Suprapubic skin (tissue), 4 donors: ENCODE data around the gene LHFPL3. TPM values are rescaled to one million over a fixed set of nuclear protein-coding genes. Genes with fewer than 3 reads are reported as not detected.
A peak's percentile ranks its signal among the peaks of the same experiment; 100 is the strongest.

Source experiments
- DNase-seq, 2 donors: peaks; one replicate each; pipeline ENCODE4 v3.0.0-alpha.2; 2019; ENCODE audit warnings: low spot score in 2 of 2
- H3K27ac ChIP-seq: fragments of 200-600 bp; sonication (generic); one replicate; pipeline ENCODE4 v1.5.1; 2019
- H3K27me3 ChIP-seq: fragments of 200-600 bp; sonication (generic); one replicate; pipeline ENCODE4 v1.5.1; 2019
- H3K36me3 ChIP-seq: fragments of 200-600 bp; sonication (generic); one replicate; pipeline ENCODE4 v1.5.1; 2019
- H3K4me1 ChIP-seq: fragments of 200-600 bp; sonication (generic); one replicate; pipeline ENCODE4 v1.5.1; 2019
- H3K4me3 ChIP-seq: fragments of 200-600 bp; sonication (generic); one replicate; pipeline ENCODE4 v1.5.1; 2019; ENCODE audit warnings: mild to moderate bottlenecking
- H3K9me3 ChIP-seq: fragments of 200-600 bp; sonication (generic); one replicate; pipeline ENCODE4 v1.5.1; 2019
- EP300 ChIP-seq: sonication (generic); formaldehyde crosslinking; IDR thresholded peaks from one replicate; pipeline ENCODE4 v1.6.1; 2017; ENCODE audit warnings: antibody characterized with exemption
- POLR2A ChIP-seq, 2 donors: fragments of 450-650 bp; IDR thresholded peaks; one replicate each; pipeline ENCODE4 v1.6.1; 2017; ENCODE audit warnings: antibody characterized with exemption in 2 of 2, mild to moderate bottlenecking in 2 of 2, moderate library complexity in 2 of 2
- POLR2AphosphoS5 ChIP-seq, 3 donors: sonication (generic); formaldehyde crosslinking; IDR thresholded peaks; one replicate each; pipeline ENCODE4 v1.6.1; 2017; ENCODE audit warnings: antibody characterized with exemption in 3 of 3
- WGBS: methylation state at CpG from one replicate; pipeline ENCODE4 v1.1.5; 2018; 5-methylcytosine and 5-hydroxymethylcytosine counted together
- total RNA-seq, 4 donors: library from RNA; depleted of rRNA; stranded (reverse); fragments of >200 nt; gene quantifications; one replicate each; pipeline ENCODE4 v1.1.0, GENCODE V29; 2016
- TF ChIP-seq, protein P1 (sequence below), 2 donors: fragments of 200-600 bp in 1 of 2; fragments of 450-650 bp in 1 of 2; sonication (generic) in 1 of 2; IDR thresholded peaks; one replicate each; pipeline ENCODE4 v1.5.1; 2016 to 2019; ENCODE audit warnings: antibody characterized with exemption in 2 of 2, mild to moderate bottlenecking in 1 of 2, moderate library complexity in 1 of 2

LHFPL3 gene
- total RNA-seq, 4 donors from 2014 or later: not detected

- H3K9me3 ChIP-seq: no peaks in the 10 kb centered on the region
- TF ChIP-seq POLR2A (IDR thresholded peaks at IDR 0.05): no peak
- no peak for TF ChIP-seq EP300
- TF ChIP-seq, protein P1, sequence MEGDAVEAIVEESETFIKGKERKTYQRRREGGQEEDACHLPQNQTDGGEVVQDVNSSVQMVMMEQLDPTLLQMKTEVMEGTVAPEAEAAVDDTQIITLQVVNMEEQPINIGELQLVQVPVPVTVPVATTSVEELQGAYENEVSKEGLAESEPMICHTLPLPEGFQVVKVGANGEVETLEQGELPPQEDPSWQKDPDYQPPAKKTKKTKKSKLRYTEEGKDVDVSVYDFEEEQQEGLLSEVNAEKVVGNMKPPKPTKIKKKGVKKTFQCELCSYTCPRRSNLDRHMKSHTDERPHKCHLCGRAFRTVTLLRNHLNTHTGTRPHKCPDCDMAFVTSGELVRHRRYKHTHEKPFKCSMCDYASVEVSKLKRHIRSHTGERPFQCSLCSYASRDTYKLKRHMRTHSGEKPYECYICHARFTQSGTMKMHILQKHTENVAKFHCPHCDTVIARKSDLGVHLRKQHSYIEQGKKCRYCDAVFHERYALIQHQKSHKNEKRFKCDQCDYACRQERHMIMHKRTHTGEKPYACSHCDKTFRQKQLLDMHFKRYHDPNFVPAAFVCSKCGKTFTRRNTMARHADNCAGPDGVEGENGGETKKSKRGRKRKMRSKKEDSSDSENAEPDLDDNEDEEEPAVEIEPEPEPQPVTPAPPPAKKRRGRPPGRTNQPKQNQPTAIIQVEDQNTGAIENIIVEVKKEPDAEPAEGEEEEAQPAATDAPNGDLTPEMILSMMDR (IDR thresholded peaks at IDR 0.05): no peak
- no peak for TF ChIP-seq POLR2AphosphoS5 (IDR thresholded peaks at IDR 0.05)
- no peak for DNase-seq
- no peaks in the 10 kb centered on the region for H3K36me3 ChIP-seq
- no peaks in the 10 kb centered on the region for H3K27me3 ChIP-seq
- H3K27ac ChIP-seq: no peak overlapping the region
- H3K4me3 ChIP-seq: no peak overlapping the region
- peaks cover 40% of the 10 kb centered on the region for H3K4me1 ChIP-seq
- WGBS: 86% methylated on average over 5 of the region's 5 CpGs
These were observed 598.2 kb downstream of the LHFPL3 start for GRCh38 chr7:104926601-104927041.

DNA sequence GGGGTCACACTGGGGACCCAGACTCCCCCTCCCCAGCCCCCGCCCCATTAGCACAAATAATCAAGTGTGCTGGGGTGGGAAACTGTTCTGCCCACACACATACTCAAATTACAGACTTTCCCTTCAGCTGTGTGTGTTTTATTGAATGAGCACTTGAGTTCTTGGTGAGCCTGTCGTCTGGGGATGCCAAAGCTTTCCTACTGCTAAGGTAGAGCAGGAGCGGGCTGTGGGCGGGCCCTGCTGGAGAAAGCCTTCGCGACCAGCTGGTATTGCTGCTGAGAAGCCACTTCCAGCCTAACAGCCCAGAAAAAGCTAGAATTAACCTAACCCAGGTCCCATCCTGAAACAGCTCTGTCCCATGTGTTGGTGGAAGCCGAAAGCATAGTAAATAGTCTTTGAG lies 598.7 kb downstream of the LHFPL3 start:
- no peak overlapping the region for H3K27ac ChIP-seq
- 73% methylated on average over 7 of the region's 7 CpGs for WGBS
- H3K4me1 ChIP-seq: peaks cover 39% of the 10 kb centered on the region
- H3K27me3 ChIP-seq: no peaks in the 10 kb centered on the region
- TF ChIP-seq POLR2A (IDR thresholded peaks at IDR 0.05) (no peak), EP300 (no peak), POLR2AphosphoS5 (IDR thresholded peaks at IDR 0.05) (no peak)
- TF ChIP-seq, protein P1 (IDR thresholded peaks at IDR 0.05): no peak
- no peak for DNase-seq
- H3K9me3 ChIP-seq: no peaks in the 10 kb centered on the region
- no peak overlapping the region for H3K4me3 ChIP-seq
- H3K36me3 ChIP-seq: no peaks in the 10 kb centered on the region

- H3K27me3 ChIP-seq: no peaks in the 10 kb centered on the region
- 91% methylated on average over 6 of the region's 6 CpGs for WGBS
- no peak for DNase-seq
- H3K27ac ChIP-seq: no peak overlapping the region
- TF ChIP-seq POLR2A (IDR thresholded peaks at IDR 0.05) (no peak), POLR2AphosphoS5 (IDR thresholded peaks at IDR 0.05) (no peak), EP300 (no peak)
- TF ChIP-seq, protein P1 (IDR thresholded peaks at IDR 0.05): no peak
- H3K4me3 ChIP-seq: no peak overlapping the region
- peaks cover 30% of the 10 kb centered on the region for H3K4me1 ChIP-seq
- H3K9me3 ChIP-seq: no peaks in the 10 kb centered on the region
- H3K36me3 ChIP-seq: no peaks in the 10 kb centered on the region
These were observed 600.5 kb downstream of the LHFPL3 start for GRCh38 chr7:104928721-104929400.

GRCh38 chr7:104929921-104930320 lies 601.5 kb downstream of the LHFPL3 start:
- Histone ChIP-seq H3K4me3 (no peak overlapping the region), H3K9me3 (no peaks in the 10 kb centered on the region), H3K4me1 (peaks cover 30% of the 10 kb centered on the region), H3K27ac (peak overlapping the region; percentile 74), H3K36me3 (no peaks in the 10 kb centered on the region), H3K27me3 (no peaks in the 10 kb centered on the region)
- 53% methylated on average over 1 of the region's 1 CpG for WGBS
- TF ChIP-seq POLR2A (IDR thresholded peaks at IDR 0.05) (no peak), POLR2AphosphoS5 (IDR thresholded peaks at IDR 0.05) (peak in 1 of 3 donors; percentile 19), EP300 (no peak)
- TF ChIP-seq, protein P1 (IDR thresholded peaks at IDR 0.05): no peak
- no peak for DNase-seq

DNA sequence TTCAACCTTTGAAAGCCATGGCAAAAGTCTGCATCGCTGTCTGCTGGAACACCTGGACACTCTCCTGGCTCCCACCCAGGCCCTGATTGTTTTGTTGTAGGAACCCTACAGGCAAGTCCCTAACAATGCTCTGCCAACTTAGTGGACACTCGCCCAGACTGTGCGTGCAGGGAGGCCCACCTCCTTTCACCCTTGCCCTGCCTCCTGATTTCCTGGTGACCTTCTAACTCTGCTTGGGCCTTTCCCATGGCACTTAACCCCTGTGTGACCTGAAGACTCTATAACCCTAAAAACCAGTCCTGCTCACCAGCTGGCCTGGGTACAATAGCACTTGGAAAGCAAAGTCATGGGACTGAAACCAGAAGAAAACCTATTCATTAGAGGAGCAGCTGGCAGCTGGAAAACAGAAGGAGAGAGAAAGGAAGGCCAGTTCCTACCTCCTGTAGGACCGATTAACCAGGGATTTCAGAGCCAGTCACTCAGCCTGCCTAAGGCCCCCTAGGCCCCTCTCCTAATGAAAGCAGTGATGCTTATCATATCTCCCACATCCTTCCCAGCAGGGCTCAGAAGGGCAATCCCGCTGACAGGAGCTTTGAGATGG lies 602.9 kb downstream of the LHFPL3 start:
- no peaks in the 10 kb centered on the region for H3K27me3 ChIP-seq
- no peak overlapping the region for H3K27ac ChIP-seq
- no peak for DNase-seq
- WGBS: 50% methylated on average over 4 of the region's 5 CpGs
- no peaks in the 10 kb centered on the region for H3K36me3 ChIP-seq
- peaks cover 30% of the 10 kb centered on the region for H3K4me1 ChIP-seq
- H3K4me3 ChIP-seq: no peak overlapping the region
- no peaks in the 10 kb centered on the region for H3K9me3 ChIP-seq
- TF ChIP-seq, protein P1 (IDR thresholded peaks at IDR 0.05): no peak
- TF ChIP-seq POLR2AphosphoS5 (IDR thresholded peaks at IDR 0.05): no peak
- TF ChIP-seq EP300: no peak
- TF ChIP-seq POLR2A (IDR thresholded peaks at IDR 0.05): no peak
